ENCODE data around the gene THAP6.
"Not testable (repeated sequence)": the region's sequence is repeated elsewhere in the genome, so short reads cannot be mapped to it uniquely, and the experiment has no call there.

THAP6 gene, protein sequence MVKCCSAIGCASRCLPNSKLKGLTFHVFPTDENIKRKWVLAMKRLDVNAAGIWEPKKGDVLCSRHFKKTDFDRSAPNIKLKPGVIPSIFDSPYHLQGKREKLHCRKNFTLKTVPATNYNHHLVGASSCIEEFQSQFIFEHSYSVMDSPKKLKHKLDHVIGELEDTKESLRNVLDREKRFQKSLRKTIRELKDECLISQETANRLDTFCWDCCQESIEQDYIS

DNA sequence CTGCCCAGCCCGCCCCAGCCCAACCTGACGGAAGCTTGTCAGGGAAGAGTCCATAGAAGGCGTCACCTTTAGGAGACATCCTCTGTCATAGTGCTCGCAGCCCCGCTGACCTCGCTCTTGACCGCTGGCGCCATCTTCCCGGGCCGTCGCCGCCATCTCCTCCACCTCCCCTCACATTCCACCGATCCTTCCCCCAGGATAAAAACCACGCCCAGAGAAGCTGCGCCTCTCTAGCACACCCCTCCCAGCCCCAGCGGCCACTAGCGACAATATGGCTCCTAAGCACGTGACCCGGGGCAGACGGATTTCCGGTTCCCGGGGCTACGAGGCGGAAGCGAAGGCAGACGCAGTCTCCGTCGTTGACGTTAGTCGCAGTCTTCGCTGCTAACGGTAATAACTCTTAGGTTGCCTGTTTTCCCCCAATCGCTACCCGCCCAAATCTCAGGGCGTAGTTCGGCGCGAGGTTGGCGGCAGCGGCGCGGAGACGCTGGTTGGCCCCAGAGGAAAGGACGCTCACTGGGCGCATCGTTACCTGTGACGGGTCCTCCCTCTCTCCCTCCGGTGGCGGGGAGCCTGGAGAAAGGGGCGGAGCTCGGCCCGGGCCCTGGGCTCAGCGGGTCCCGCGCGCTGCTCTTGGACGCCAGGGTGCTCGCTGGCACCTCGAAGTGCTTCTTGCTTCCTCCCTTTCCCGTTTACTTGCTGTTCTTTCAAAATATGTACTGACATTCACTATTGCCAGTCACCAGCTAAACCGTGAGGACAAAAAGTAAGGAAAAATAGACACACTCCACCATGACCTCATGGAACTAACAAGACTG lies at the start of gene THAP6, which contains the start of gene RCHY1:
TSS of gene THAP6 (plus strand) at position 343 of the 818 bp plus-strand sequence. CDS start 980 bp downstream, outside the sequence.
TSS of gene RCHY1 (minus strand) at position 273 of the 818 bp plus-strand sequence. CDS start at position 156, 117 bp downstream.
- peak; percentile 96 for DNase-seq (ENCODE audit: low spot score)

DNA sequence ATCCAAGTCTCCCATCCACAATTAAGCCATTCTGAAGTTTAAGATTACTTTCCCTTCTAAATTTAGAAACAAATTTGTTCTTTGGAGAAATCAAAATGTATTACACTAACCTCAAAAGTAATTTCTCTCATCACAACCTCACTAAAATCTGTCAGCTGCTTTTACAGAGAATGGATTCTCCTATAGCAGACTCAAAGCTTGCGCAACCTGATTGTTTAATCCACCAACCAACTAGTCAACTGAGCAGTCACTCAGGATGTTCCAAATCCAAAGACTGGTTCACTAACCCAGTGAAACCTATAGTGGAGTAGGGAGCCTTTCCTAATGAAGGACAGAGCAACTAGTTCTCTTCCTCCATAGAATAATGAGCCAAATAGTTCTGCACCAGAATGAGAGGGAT lies 44.4 kb upstream of the THAP6 start:
- DNase-seq (ENCODE audit: low spot score): no peak

DNA sequence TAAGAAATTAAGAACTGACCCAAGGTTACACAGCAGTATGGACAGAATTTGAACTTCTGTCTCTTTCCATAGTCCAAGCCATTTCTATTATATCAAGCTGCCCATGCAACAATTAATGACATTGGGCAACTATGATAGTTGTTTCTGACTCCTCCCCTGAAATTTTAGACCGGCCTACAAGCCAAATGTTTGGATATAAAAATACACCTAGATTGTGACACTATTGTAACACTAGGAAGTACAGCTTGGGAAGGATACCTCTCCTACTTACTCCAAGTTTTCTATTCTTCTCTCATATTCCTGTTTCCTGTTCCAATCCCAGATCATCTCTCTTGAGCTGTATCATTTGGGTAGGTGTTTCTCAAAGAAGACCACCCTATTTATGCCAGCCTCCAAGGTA lies 43.5 kb upstream of the THAP6 start:
- DNase-seq (ENCODE audit: low spot score): no peak

DNA sequence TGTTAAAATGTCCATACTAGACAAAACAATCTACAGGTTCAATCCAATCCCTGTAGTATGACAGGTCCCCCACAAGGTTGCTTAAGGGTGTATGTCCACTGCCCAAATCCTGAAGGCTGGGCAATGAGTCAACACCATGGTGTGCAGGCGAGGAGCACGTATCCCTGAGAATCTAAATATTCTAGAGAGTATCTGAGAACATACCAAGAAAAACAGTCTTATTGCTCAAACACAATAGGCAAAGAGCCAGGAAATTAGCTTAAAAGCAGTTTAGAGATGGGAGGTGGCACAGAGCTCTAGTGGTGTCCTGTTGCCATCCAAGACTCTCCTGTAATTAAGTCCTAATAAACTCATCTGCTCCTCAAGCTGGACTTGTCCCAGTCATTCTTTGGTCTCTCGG lies 37.1 kb upstream of the THAP6 start:
- no peak for DNase-seq (ENCODE audit: low spot score)

DNA sequence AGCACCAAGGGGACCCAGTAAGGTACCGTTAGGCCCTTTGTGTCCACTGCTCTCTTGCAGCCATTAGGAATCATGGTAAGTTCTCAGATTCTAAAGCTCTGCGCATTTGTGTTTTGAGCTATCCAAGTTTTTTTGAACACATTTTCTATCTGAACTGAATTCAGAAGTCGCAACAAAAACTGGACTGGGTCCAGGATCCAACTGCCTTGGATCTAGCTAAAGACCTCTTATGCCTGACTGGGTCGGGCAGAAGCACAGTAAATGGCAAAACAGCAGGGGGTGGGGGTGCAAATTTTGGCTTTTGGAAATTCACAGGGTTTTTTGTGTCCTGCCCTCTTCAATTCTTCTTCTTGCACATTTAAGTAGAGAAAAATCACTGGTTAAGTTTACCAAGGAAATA lies 30.1 kb upstream of the THAP6 start:
- peak; percentile 15 for DNase-seq (ENCODE audit: low spot score)

DNA sequence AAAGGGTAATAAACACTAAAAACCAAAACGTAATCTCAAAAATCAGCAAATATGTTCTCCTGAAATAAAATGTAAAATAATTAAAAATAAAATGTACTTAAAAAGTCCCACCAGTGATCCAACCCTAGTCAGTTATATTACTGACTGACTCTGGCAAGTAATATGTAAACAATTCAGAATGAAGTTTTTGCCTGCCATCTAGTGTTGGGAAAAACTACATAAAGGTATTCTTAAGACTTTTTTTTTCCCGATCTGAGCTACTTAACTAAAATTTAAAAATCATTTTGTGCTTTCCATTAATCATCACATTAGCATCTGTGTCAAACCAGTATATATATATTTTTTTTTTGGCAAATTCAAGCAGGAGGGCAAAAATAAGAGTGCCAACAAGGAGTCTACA lies 24.1 kb upstream of the THAP6 start:
- no peak for DNase-seq (ENCODE audit: low spot score)

DNA sequence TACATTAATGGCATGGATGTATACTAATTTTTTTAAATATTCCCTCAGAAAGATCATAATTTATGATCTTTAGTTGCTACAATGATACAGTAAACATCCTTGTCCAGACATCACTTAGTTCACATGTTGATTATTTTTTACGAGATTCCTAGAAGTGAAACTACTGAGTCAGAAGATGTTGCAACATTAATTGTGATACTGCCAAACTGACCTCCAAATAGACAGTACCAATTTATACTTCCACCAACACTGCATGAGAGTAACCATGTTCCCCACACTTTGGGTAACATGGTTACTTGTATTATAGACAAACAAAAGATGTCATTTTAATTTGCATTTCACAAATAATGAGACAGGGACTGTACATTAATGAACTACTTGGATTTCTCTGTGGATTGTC lies 19.7 kb upstream of the THAP6 start:
- no peak for DNase-seq (ENCODE audit: low spot score)

DNA sequence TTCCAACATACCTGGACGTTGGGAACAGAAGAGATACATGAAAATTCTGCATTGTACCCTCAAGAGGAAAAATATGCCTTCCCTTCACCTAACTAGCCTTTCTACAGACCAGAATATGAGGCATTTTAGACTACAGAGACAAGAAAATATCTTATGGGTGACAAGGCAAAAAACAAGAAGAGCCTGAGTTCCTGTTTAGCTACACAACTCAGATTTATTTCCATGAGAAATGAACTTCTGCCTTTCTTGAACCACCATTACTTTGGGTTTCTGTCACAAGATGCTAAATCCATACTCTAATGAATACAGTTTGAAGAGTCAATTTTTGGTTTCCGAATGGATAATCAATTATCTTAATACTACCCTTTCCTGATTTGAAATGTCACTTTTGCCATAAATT lies 18.8 kb upstream of the THAP6 start:
- DNase-seq (ENCODE audit: low spot score): no peak

DNA sequence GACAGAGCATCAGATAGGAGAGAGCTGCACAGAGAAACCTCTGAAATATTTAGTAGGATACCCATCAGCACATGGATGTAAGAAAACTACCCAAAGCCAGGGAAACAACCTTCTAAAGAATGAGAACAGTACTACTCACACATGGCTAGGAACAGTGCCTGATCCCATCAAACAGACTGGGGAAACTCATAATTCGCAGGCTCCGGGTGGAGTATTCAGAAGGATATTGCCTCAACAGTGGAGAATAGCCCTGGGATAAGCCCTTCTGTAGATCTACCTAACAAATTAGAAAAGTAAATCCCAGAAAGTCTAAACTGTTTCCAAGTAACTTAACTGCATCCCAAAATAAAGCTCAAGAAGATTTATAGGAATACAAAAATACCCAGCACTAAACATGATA lies 17.9 kb upstream of the THAP6 start:
- no peak for DNase-seq (ENCODE audit: low spot score)

DNA sequence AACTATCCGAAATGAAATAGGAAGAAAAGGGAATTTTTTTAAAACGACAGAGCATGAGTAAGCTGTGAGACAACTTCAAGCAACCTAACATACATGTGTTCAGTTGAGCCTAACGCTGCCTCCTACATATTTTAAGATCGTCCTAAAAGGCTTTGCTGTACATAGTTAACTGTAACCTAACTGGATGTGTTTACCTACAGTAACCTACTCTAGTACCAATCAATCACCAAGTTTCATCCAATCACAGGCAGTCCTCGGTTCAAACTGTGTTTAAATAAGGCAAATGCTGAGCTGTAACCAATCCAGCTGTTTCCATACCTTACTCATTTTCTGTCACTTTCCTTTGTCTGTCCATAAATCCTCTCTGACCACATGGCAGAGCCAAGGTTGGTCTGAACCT lies 17.1 kb upstream of the THAP6 start:
- DNase-seq (ENCODE audit: low spot score): no peak

DNA sequence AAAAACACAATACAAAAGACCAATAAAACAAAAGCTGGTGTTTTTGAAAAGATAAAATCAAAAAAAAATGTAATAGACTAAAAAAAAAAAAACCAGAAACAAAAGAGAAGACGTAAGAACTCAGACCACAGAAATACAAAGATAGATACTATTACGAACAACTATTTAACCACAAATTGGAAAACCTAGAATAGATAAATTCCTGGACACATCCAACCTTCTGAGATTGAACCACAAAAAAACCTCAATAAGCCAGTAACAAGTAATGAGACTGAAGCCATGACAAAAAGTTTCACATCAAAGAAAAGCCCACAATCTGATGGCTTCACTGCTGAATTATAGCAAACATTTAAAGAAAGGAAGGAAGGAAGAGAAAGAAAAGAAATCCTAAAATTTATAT lies 16.2 kb upstream of the THAP6 start:
- no peak for DNase-seq (ENCODE audit: low spot score)

DNA sequence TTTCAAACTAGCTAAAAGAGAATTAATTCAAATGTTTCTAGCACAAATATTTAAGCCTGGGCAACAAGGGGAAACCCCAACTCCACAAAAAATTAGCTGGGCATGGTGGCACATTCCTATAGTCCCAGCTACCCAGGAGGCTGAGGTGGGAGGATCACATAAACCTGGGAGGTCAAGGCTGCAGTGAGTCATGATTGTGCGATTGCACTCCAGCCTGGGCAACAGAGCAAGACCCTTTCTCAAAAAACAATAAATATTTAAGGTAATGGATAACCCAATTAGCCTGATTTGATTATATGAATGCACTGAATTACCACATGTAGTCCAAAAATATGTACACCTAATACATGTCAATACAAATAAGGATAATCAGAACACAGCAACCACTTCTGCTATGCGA lies 14.4 kb upstream of the THAP6 start:
- DNase-seq (ENCODE audit: low spot score): no peak

DNA sequence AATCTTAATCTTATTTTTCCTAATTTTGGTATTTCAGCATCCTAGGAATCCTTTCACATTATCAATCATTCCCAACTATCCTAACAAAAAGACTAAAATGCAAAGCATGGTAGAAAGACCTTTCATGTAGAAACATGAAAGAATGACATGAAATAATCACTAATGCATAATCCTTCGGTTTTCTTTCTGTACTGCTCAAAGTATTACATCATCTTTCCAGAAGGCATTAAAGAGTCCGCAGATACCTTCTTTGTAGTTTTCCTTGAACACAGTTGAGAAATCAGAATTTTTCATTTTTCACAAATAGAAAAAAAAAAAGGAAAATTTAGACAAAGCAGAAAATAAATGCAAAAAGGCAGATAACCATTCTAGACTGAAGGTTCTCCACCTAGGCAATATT lies 11.6 kb upstream of the THAP6 start:
- DNase-seq (ENCODE audit: low spot score): no peak

DNA sequence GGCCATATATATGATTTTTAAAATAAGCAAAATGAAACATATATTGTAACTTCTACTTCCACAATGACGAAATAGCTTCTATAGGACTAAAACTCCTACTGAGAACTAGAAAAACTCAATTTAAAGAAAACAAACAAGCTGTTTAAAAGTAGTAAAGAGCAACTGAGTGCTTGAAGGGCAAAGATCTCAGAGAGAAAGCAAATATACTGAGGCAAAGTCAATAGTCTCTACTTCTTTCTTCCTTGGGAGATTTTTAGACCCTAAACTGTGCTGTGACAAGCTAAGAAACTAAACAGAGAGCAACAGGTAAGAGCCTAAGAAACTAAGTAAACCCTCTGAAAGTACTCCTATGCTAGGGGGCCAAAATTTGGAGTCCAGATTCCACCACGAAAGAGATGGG lies 8.6 kb upstream of the THAP6 start:
- no peak for DNase-seq (ENCODE audit: low spot score)

DNA sequence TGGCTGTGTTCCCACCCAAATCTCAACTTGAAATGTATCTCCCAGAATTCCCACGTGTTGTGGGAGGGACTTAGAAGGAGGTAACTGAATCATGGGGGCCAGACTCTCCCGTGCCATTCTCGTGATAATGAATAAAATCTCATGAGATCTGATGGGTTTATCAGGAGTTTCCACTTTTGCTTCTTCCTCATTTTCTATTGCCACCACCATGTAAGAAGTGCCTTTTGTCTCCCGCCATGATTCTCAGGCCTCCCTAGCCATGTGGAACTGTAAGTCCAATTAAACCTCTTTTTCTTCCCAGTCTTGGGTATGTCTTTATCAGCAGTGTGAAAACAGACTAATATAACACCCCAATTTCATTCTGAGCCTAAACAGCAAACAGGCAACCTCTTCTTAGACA lies 4.7 kb upstream of the THAP6 start:
- DNase-seq (ENCODE audit: low spot score): not testable (repeated sequence)

DNA sequence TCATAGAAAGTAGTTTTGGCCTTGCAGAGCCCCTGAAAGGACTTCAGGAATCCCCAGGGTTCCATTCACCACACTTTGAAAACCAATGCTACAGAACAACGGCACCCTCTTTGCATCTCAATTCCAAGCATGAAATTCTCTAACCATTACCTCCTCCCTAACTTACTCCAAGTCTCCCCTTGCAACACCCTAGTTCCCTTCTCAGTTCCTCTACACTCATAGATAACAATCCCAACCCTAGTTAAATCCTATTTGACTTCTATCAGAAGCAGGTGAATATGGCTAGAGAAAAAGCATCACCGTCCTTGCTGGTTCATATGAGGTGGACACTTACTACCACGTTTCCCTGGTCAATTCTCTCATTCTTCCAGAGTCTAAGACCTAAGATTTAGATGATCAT lies 2.4 kb upstream of the THAP6 start:
- no peak for DNase-seq (ENCODE audit: low spot score)

DNA sequence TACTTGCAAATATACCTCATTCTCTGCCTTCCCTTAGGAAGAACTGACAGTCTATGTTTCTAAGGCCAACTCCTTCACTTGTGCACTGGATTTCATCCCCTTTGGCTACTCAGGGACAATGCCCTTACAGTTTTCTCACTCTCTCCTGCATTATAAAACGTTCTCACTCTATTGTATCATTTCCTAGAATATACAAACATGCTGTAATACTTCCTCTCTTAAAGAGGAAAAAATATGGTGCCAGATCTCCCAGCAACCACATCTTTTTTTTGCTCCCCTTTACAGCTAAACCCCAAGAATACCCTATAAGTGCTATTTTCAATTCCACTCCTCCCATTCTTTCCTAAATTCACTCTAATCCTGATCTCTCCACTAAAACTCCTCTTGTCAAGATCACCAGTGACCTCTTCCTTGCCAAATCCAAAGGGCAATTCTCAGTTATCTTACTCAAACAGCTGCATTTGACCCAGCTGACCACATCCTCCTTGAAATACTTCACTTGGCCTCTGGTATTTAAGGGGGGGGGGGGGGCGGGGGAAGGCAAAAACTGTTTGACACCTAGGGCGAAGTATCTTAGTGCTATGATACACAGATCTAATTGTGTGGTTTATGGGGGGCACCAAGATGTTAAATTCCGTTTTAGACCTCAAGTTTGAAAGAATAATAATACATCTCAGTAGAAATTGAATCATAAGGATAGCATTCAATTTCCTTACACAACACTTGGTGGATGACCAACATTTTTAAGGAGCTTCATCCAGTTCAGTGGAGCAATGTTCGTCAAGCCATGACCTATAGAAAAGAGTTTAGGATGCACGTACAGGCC lies 1.7 kb upstream of the THAP6 start:
- no peak for DNase-seq (ENCODE audit: low spot score)

DNA sequence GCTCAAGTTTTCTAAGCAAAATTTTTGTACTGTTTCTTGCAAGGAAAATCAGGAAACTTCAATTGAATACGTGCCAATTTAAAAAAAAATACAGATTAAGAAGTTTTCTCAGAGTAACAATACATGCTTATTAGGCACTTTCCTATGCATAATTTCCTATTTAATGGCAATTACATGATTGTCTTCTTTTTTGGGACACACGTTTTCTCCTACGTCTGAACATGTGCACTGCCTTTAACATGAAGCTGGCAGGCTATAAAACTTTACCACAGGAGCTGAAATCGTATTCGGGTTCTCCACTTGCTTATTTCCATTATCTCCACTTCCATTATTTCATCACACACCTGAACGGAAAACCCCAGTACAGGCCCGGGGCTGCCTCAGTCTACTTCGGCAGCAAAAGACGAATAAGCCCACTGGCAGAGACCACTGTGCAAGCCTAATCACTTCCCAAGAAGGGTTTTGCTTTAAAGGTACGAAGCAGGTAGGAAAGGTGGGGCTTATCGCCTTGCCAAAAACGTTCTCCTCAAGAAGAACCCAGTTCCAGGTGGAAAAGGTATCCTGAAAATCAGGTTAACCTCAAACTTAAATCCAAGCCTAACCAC lies 645 bp upstream of the THAP6 start:
- DNase-seq (ENCODE audit: low spot score): peak; percentile 42

DNA sequence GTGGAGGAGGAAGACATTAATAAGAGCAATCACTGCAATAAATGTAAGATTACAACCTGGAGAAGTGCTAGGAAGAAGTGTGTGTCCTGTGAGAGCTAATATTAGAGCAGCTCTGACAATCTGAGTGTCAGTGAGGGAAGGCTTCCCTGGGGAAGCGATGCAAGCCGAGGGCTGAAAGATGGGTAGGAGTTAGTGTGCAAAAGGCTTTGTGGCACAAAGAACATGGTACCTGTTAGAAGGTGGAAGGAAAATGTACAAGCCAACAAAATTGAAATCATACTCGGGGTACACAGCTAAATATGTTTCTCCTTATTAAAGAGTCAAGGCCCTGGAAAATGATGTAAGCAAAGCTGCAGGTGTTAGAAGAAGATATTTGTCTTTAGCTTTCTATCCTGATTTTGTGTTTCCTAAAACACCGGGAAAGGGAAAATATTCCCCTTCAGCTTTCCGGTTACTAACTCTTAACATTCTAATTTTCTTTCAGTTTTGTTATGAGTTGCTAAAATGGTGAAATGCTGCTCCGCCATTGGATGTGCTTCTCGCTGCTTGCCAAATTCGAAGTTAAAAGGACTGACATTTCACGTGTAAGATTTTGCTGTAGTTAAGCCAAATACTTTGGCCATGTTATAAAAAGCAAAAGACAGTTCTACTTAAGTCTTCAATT lies 808 bp downstream of the THAP6 start:
- DNase-seq (ENCODE audit: low spot score): no peak

DNA sequence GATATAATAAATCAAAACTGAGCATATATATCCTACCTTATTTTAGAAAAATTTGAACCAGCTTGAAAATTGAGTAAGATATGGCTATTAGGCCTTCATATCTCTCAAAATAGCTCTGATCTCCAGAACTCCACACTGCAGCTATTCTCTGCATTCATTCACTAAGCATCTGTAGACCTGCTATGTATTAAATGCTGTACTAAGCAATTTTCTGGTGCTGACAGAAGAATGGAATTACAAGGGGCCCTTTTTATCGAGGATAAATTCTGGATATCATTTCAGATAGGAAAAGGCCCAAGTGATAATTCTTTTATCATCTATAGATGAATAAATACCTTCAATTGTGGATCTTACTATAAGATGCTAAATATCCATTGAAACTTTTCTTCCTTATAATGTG lies 1.9 kb downstream of the THAP6 start:
- DNase-seq (ENCODE audit: low spot score): no peak

DNA sequence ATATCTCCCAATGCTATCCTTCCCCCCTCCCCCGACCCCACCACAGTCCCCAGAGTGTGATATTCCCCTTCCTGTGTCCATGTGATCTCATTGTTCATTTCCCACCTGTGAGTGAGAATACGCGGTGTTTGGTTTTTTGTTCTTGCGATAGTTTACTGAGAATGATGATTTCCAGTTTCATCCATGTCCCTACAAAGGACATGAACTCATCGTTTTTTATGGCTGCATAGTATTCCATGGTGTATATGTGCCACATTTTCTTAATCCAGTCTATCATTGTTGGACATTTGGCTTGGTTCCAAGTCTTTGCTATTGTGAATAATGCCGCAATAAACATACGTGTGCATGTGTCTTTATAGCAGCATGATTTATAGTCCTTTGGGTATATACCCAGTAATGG lies 5.2 kb downstream of the THAP6 start:
- not testable (repeated sequence) for DNase-seq (ENCODE audit: low spot score)

DNA sequence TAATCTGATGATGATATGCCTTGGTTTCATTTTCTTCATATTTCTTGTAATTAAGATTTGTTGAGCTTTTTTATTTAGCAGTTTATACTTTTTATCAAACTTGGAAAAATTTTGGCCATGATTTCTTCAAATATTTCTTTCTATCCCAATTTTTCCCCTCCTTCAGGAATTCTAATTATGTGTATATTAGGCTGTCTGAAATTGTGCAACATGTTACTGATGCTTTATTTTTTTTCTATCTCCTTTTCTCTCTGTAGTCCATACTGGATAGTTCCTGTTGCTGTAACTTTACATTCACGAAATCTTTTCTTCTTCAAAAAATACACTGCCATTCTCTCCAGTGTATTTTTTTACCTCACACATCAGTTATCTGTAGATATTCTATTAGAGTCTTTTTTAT lies 10.8 kb downstream of the THAP6 start:
- no peak for DNase-seq (ENCODE audit: low spot score)

Data from putamen (tissue), 1 donor.